Rectal smooth muscle tissue (tissue), 1 donor: ENCODE data around the gene BARHL1.
"Not testable (repeated sequence)": the region's sequence is repeated elsewhere in the genome, so short reads cannot be mapped to it uniquely, and the experiment has no call there.

Experiments
- H3K27ac ChIP-seq: one replicate; pipeline ENCODE4 v1.7.0; 2013; ENCODE audit warnings: low read depth, low read length, inconsistent platforms
- H3K27me3 ChIP-seq: one replicate; pipeline ENCODE4 v1.7.0; 2013; ENCODE audit warnings: low read length; ENCODE audit not compliant: control insufficient read depth, insufficient read depth
- H3K36me3 ChIP-seq: one replicate; pipeline ENCODE4 v1.7.0; 2013; ENCODE audit warnings: low read length; ENCODE audit not compliant: control insufficient read depth, insufficient read depth
- H3K4me1 ChIP-seq: one replicate; pipeline ENCODE4 v1.7.0; 2013; ENCODE audit warnings: low read length; ENCODE audit not compliant: control insufficient read depth, insufficient read depth
- H3K4me3 ChIP-seq: one replicate; pipeline ENCODE4 v1.7.0; 2013; ENCODE audit warnings: low read length
- H3K9ac ChIP-seq: one replicate; pipeline ENCODE4 v1.7.0; 2013; ENCODE audit warnings: low read length

BARHL1 gene

GRCh38 chr9:132560616-132561202, 21.7 kb upstream of the BARHL1 start:
- Histone ChIP-seq H3K27me3 (peaks cover 4% of the 10 kb centered on the region), H3K4me1 (no peaks in the 10 kb centered on the region), H3K27ac (no peak overlapping the region), H3K36me3 (no peaks in the 10 kb centered on the region), H3K9ac (no peak overlapping the region), H3K4me3 (no peak overlapping the region)

GRCh38 chr9:132562306-132562573, 20.2 kb upstream of the BARHL1 start:
- H3K36me3 ChIP-seq: no peaks in the 10 kb centered on the region
- H3K27ac ChIP-seq: no peak overlapping the region
- no peaks in the 10 kb centered on the region for H3K4me1 ChIP-seq
- H3K4me3 ChIP-seq: no peak overlapping the region
- peaks cover 4% of the 10 kb centered on the region for H3K27me3 ChIP-seq
- no peak overlapping the region for H3K9ac ChIP-seq

- Histone ChIP-seq H3K27me3 (peaks cover 4% of the 10 kb centered on the region), H3K4me1 (no peaks in the 10 kb centered on the region), H3K27ac (no peak overlapping the region), H3K9ac (no peak overlapping the region), H3K36me3 (no peaks in the 10 kb centered on the region), H3K4me3 (no peak overlapping the region)
These were observed 17.9 kb upstream of the BARHL1 start for GRCh38 chr9:132564526-132564925.

GRCh38 chr9:132568787-132569186, 13.6 kb upstream of the BARHL1 start:
- H3K36me3 ChIP-seq, H3K27me3 ChIP-seq, H3K4me3 ChIP-seq, H3K9ac ChIP-seq, H3K4me1 ChIP-seq, H3K27ac ChIP-seq: not testable (repeated sequence)

GRCh38 chr9:132571806-132572600, 10.4 kb upstream of the BARHL1 start:
- H3K27ac ChIP-seq: no peak overlapping the region
- no peak overlapping the region for H3K4me3 ChIP-seq
- H3K4me1 ChIP-seq: no peaks in the 10 kb centered on the region
- no peaks in the 10 kb centered on the region for H3K27me3 ChIP-seq
- no peaks in the 10 kb centered on the region for H3K36me3 ChIP-seq
- no peak overlapping the region for H3K9ac ChIP-seq

- no peaks in the 10 kb centered on the region for H3K4me1 ChIP-seq
- no peak overlapping the region for H3K27ac ChIP-seq
- no peak overlapping the region for H3K4me3 ChIP-seq
- no peaks in the 10 kb centered on the region for H3K36me3 ChIP-seq
- no peak overlapping the region for H3K9ac ChIP-seq
- no peaks in the 10 kb centered on the region for H3K27me3 ChIP-seq
These were observed 9.5 kb upstream of the BARHL1 start for GRCh38 chr9:132572921-132573320.

GRCh38 chr9:132575005-132575609, 7.3 kb upstream of the BARHL1 start:
- Histone ChIP-seq H3K27me3 (peaks cover 12% of the 10 kb centered on the region), H3K9ac (no peak overlapping the region), H3K27ac (no peak overlapping the region), H3K4me1 (no peaks in the 10 kb centered on the region), H3K36me3 (no peaks in the 10 kb centered on the region), H3K4me3 (no peak overlapping the region)

- Histone ChIP-seq H3K4me3 (no peak overlapping the region), H3K36me3 (no peaks in the 10 kb centered on the region), H3K27ac (no peak overlapping the region), H3K27me3 (peaks cover 15% of the 10 kb centered on the region), H3K9ac (no peak overlapping the region), H3K4me1 (no peaks in the 10 kb centered on the region)
These were observed 6.6 kb upstream of the BARHL1 start for GRCh38 chr9:132575811-132576210.

GRCh38 chr9:132577119-132577518, 5.3 kb upstream of the BARHL1 start:
- Histone ChIP-seq H3K27ac (no peak overlapping the region), H3K27me3 (peaks cover 24% of the 10 kb centered on the region), H3K36me3 (no peaks in the 10 kb centered on the region), H3K4me3 (no peak overlapping the region), H3K9ac (no peak overlapping the region), H3K4me1 (peaks cover 2% of the 10 kb centered on the region)

GRCh38 chr9:132578367-132578932, 4.0 kb upstream of the BARHL1 start:
- peaks cover 33% of the 10 kb centered on the region for H3K27me3 ChIP-seq
- H3K36me3 ChIP-seq: no peaks in the 10 kb centered on the region
- H3K4me3 ChIP-seq: no peak overlapping the region
- H3K9ac ChIP-seq: no peak overlapping the region
- H3K27ac ChIP-seq: no peak overlapping the region
- H3K4me1 ChIP-seq: peaks cover 2% of the 10 kb centered on the region

GRCh38 chr9:132579427-132579798, 3.0 kb upstream of the BARHL1 start:
- no peak overlapping the region for H3K4me3 ChIP-seq
- peaks cover 2% of the 10 kb centered on the region for H3K4me1 ChIP-seq
- H3K9ac ChIP-seq: no peak overlapping the region
- H3K27ac ChIP-seq: no peak overlapping the region
- no peaks in the 10 kb centered on the region for H3K36me3 ChIP-seq
- peaks cover 39% of the 10 kb centered on the region for H3K27me3 ChIP-seq

GRCh38 chr9:132582786-132583583, 579 bp downstream of the BARHL1 start:
- Histone ChIP-seq H3K36me3 (no peaks in the 10 kb centered on the region), H3K27me3 (peaks cover 70% of the 10 kb centered on the region), H3K27ac (no peak overlapping the region), H3K4me3 (no peak overlapping the region), H3K9ac (no peak overlapping the region), H3K4me1 (peaks cover 2% of the 10 kb centered on the region)
